Naive thymus-derived CD4-positive, alpha-beta T cell (primary cell): ENCODE data around the gene INO80. TPM values are rescaled to one million over a fixed set of nuclear protein-coding genes. Genes with fewer than 3 reads are reported as not detected.

Source experiments
- ATAC-seq: fragments of 150-1000 bp; cut with Tn5 transposase; 2 replicates; pipeline ENCODE4 v1.10.0; 2021; ENCODE audit warnings: mild to moderate bottlenecking, moderate library complexity
- CTCF ChIA-PET: fragments of 350-600 bp; sonication (Branson Sonifier 250); formaldehyde crosslinking; loops from one replicate; lab custom pipeline; 2021; ENCODE audit warnings: antibody characterized with exemption; lab: Charles Lee
- POLR2A ChIA-PET: fragments of 350-600 bp; sonication (Branson Sonifier 250); formaldehyde crosslinking; loops from one replicate; lab custom pipeline; 2021; ENCODE audit warnings: antibody characterized with exemption, inconsistent platforms; lab: Charles Lee
- DNase-seq, 9 donors: peaks; one replicate each; pipeline versions ENCODE4 v3.0.0 to v3.0.0-alpha.2; 2020 to 2022; ENCODE audit warnings: mixed read lengths in 1 of 9
- H3K27ac ChIP-seq: one replicate; pipeline ENCODE4 v1.7.0; 2013; ENCODE audit warnings: mild to moderate bottlenecking, low read depth, low read length, moderate library complexity
- H3K27me3 ChIP-seq, 2 donors: one replicate each; pipeline ENCODE4 v1.7.0; 2013; ENCODE audit warnings: low read length in 2 of 2, mild to moderate bottlenecking in 2 of 2, moderate library complexity in 2 of 2; ENCODE audit not compliant: control insufficient read depth in 2 of 2, insufficient read depth in 2 of 2
- H3K36me3 ChIP-seq, 3 experiments: 1 replicate in 2 of 3; 2 replicates in 1 of 3; pipeline ENCODE4 v1.7.0; 2013; ENCODE audit warnings: low read length in 3 of 3, mild to moderate bottlenecking in 3 of 3, moderate library complexity in 1 of 3; ENCODE audit not compliant: insufficient read depth in 3 of 3, control insufficient read depth in 2 of 3
- H3K4me1 ChIP-seq, 2 donors: one replicate each; pipeline ENCODE4 v1.7.0; 2013; ENCODE audit warnings: low read length in 2 of 2, mild to moderate bottlenecking in 2 of 2, moderate library complexity in 1 of 2; ENCODE audit not compliant: control insufficient read depth in 2 of 2, insufficient read depth in 2 of 2
- H3K4me3 ChIP-seq: 2 replicates; pipeline ENCODE4 v1.7.0; 2013; ENCODE audit warnings: mild to moderate bottlenecking, low read length
- H3K9me3 ChIP-seq, 3 experiments: 1 replicate in 2 of 3; 2 replicates in 1 of 3; pipeline ENCODE4 v1.7.0; 2013; ENCODE audit warnings: low read length in 3 of 3; ENCODE audit not compliant: control insufficient read depth in 2 of 3
- H3K27ac Mint-ChIP-seq, 9 donors: one replicate each; pipeline ENCODE4 v1.8.0; 2020 to 2022; ENCODE audit warnings: mixed read lengths in 9 of 9, mild to moderate bottlenecking in 8 of 9, moderate library complexity in 5 of 9, inconsistent platforms in 2 of 9
- H3K27me3 Mint-ChIP-seq, 5 donors: one replicate each; pipeline ENCODE4 v1.8.0; 2021 to 2022; ENCODE audit warnings: mixed read lengths in 5 of 5, mild to moderate bottlenecking in 1 of 5
- H3K36me3 Mint-ChIP-seq, 5 donors: one replicate each; pipeline ENCODE4 v1.8.0; 2020 to 2022; ENCODE audit warnings: mixed read lengths in 5 of 5, mild to moderate bottlenecking in 3 of 5, inconsistent platforms in 1 of 5
- H3K4me1 Mint-ChIP-seq, 7 donors: one replicate each; pipeline ENCODE4 v1.8.0; 2020 to 2022; ENCODE audit warnings: mixed read lengths in 7 of 7, mild to moderate bottlenecking in 3 of 7, inconsistent platforms in 1 of 7
- H3K4me3 Mint-ChIP-seq, 10 donors: one replicate each; pipeline ENCODE4 v1.8.0; 2020 to 2022; ENCODE audit warnings: mild to moderate bottlenecking in 10 of 10, mixed read lengths in 10 of 10, moderate library complexity in 6 of 10, inconsistent platforms in 2 of 10
- H3K9me3 Mint-ChIP-seq, 11 donors: one replicate each; pipeline ENCODE4 v1.8.0; 2020 to 2022; ENCODE audit warnings: mixed read lengths in 11 of 11, mild to moderate bottlenecking in 4 of 11, inconsistent platforms in 1 of 11, moderate library complexity in 1 of 11
- intact Hi-C, 2 donors: fragments of 100-400 bp; cut with micrococcal nuclease; formaldehyde crosslinking; loops; one replicate each; pipeline ENCODE4 v1.15.1; 2023
- polyA plus RNA-seq, 2 donors: library from polyadenylated mRNA; unstranded; fragments of 300-500 nt; fragmentation: Illumina TruSeq; gene quantifications; one replicate each; pipeline ENCODE4 v1.2.3, GENCODE V29; 2021
- total RNA-seq, 6 experiments: library from RNA in 5 of 6; stranded (reverse) in 5 of 6; gene quantifications; 1 replicate in 5 of 6; 2 replicates in 1 of 6; pipeline ENCODE4 v1.2.3 and lab custom pipeline; 2021 to 2026

Gene INO80
- total and polyA plus RNA-seq, 7 experiments from 2014 or later = 3.8 to 36.5 (median 30.7) TPM

GRCh38 chr15:40944510-40945296, 171.4 kb downstream of the INO80 start:
- Histone ChIP-seq H3K36me3 (no peaks in the 10 kb centered on the region), H3K27ac (no peak overlapping the region), H3K4me1 (peaks cover 12 to 27% of the 10 kb centered on the region in 2 donors), H3K27me3 (no peaks in the 10 kb centered on the region), H3K9me3 (no peaks in the 10 kb centered on the region), H3K4me3 (no peak overlapping the region)
- Mint-ChIP-seq H3K36me3 (no peaks in the 10 kb centered on the region), H3K9me3 (peaks cover 0 to 2% (median 0%) of the 10 kb centered on the region in 11 donors), H3K27ac (peak overlapping the region in 3 of 9 donors; percentile 11 to 78 (median 62)), H3K4me1 (peaks cover 17 to 44% (median 43%) of the 10 kb centered on the region in 7 donors), H3K27me3 (peaks cover 0 to under 1% (median 0%) of the 10 kb centered on the region in 5 donors), H3K4me3 (peak overlapping the region in 2 of 10 donors; percentile 53 to 79)
- ChIA-PET POLR2A (no interaction called here), CTCF (no interaction called here)
- intact Hi-C loops = no loop called here
- DNase-seq (no peak), ATAC-seq (no peak)

GRCh38 chr15:40943764-40944365, 172.2 kb downstream of the INO80 start:
- POLR2A ChIA-PET = interaction anchor here (3.0 to 4.5 kb wide), 2 partner anchors 9 to 20 kb away, joined by 23 to 34 read pairs; partner anchors contain the start of gene CHAC1

GRCh38 chr15:40942878-40943277, 173.2 kb downstream of the INO80 start:
- Mint-ChIP-seq H3K9me3 (peaks cover 0 to 2% (median 0%) of the 10 kb centered on the region in 11 donors), H3K27me3 (no peaks in the 10 kb centered on the region), H3K36me3 (no peaks in the 10 kb centered on the region), H3K4me1 (peaks cover 17 to 47% (median 44%) of the 10 kb centered on the region in 7 donors), H3K4me3 (peak overlapping the region; percentile 79 to 95 (median 88)), H3K27ac (peak overlapping the region; percentile 77 to 90 (median 86))
- intact Hi-C loops = loop anchor here (1.0 to 2.0 kb wide), 4 partner anchors 10 to 80 kb away; partner anchors contain the start of genes CHAC1 (in 2 of the 2) and DLL4 (in 1 of the 2)
- Histone ChIP-seq H3K27me3 (no peaks in the 10 kb centered on the region), H3K36me3 (no peaks in the 10 kb centered on the region), H3K27ac (peak overlapping the region; percentile 75), H3K4me1 (peaks cover 12 to 27% of the 10 kb centered on the region in 2 donors), H3K9me3 (no peaks in the 10 kb centered on the region), H3K4me3 (peak overlapping the region; percentile 82)
- POLR2A ChIA-PET = interaction anchor here (0.9 to 4.5 kb wide), 7 partner anchors 10 to 50 kb away, joined by 3 to 34 read pairs (median 6); partner anchors contain the start of gene CHAC1
- CTCF ChIA-PET = interaction anchor here (2.6 to 5.0 kb wide), 3 partner anchors 10 to 38 kb away, joined by 10 to 44 read pairs (median 21); partner anchors contain the start of genes CHAC1 and DLL4
- DNase-seq (no peak), ATAC-seq (no peak)

More at GRCh38 chr15:40943764-40944365, 172.2 kb downstream of the INO80 start:
- CTCF ChIA-PET = no interaction called here
- peaks cover 12 to 27% of the 10 kb centered on the region in 2 donors for H3K4me1 ChIP-seq
- H3K27me3 ChIP-seq = no peaks in the 10 kb centered on the region
- H3K27ac Mint-ChIP-seq = peak overlapping the region in 5 of 9 donors; percentile 57 to 89 (median 78)
- intact Hi-C loops = loop anchor here in 1 of 2 donors (2.0 kb wide), 1 partner anchor 79 kb away; no protein-coding TSS in a partner anchor
- no peaks in the 10 kb centered on the region for H3K36me3 Mint-ChIP-seq
- no peaks in the 10 kb centered on the region for H3K9me3 ChIP-seq
- no peaks in the 10 kb centered on the region for H3K36me3 ChIP-seq
- H3K4me3 ChIP-seq = no peak overlapping the region
- peaks cover 0 to 2% (median 0%) of the 10 kb centered on the region in 11 donors for H3K9me3 Mint-ChIP-seq
- no peak for ATAC-seq
- DNase-seq = no peak
- peak overlapping the region in 9 of 10 donors; percentile 13 to 95 (median 79) for H3K4me3 Mint-ChIP-seq
- peaks cover 17 to 47% (median 43%) of the 10 kb centered on the region in 7 donors for H3K4me1 Mint-ChIP-seq
- H3K27me3 Mint-ChIP-seq = no peaks in the 10 kb centered on the region
- no peak overlapping the region for H3K27ac ChIP-seq

- Histone ChIP-seq H3K4me3 (peak overlapping the region; percentile 82), H3K36me3 (no peaks in the 10 kb centered on the region), H3K4me1 (peaks cover 12 to 27% of the 10 kb centered on the region in 2 donors), H3K9me3 (no peaks in the 10 kb centered on the region), H3K27ac (peak overlapping the region; percentile 75), H3K27me3 (no peaks in the 10 kb centered on the region)
- ChIA-PET POLR2A (interaction anchor here (0.9 to 4.5 kb wide), 7 partner anchors 10 to 50 kb away, joined by 3 to 34 read pairs (median 6); partner anchors contain the start of gene CHAC1), CTCF (interaction anchor here (1.3 to 5.0 kb wide), 4 partner anchors 10 to 76 kb away, joined by 4 to 44 read pairs (median 16); partner anchors contain the start of genes CHAC1 and DLL4)
- Mint-ChIP-seq H3K4me1 (peaks cover 17 to 47% (median 44%) of the 10 kb centered on the region in 7 donors), H3K4me3 (peak overlapping the region; percentile 79 to 95 (median 88)), H3K36me3 (no peaks in the 10 kb centered on the region), H3K9me3 (peaks cover 0 to 2% (median 0%) of the 10 kb centered on the region in 11 donors), H3K27ac (peak overlapping the region; percentile 77 to 90 (median 86)), H3K27me3 (no peaks in the 10 kb centered on the region)
- intact Hi-C loops = loop anchor here (1.0 to 2.0 kb wide), 4 partner anchors 11 to 80 kb away; partner anchors contain the start of genes CHAC1 (in 2 of the 2) and DLL4 (in 1 of the 2)
- peak in 2 of 9 donors; percentile 26 to 34 for DNase-seq
- ATAC-seq = peak; percentile 8
Observed at GRCh38 chr15:40942337-40942854, 173.7 kb downstream of the INO80 start.

GRCh38 chr15:40941528-40942336, 174.3 kb downstream of the INO80 start:
- Histone ChIP-seq H3K9me3 (no peaks in the 10 kb centered on the region), H3K4me3 (peak overlapping the region; percentile 82), H3K36me3 (no peaks in the 10 kb centered on the region), H3K27me3 (no peaks in the 10 kb centered on the region), H3K4me1 (peaks cover 12 to 27% of the 10 kb centered on the region in 2 donors), H3K27ac (peak overlapping the region; percentile 75)
- ATAC-seq (peak; percentile 86), DNase-seq (peak; percentile 59 to 84 (median 70))
- no peaks in the 10 kb centered on the region for H3K36me3 Mint-ChIP-seq
- intact Hi-C loops = loop anchor here (1.0 to 2.0 kb wide), 4 partner anchors 12 to 81 kb away; partner anchors contain the start of genes CHAC1 (in 2 of the 2) and DLL4 (in 1 of the 2)
- H3K27me3 Mint-ChIP-seq = no peaks in the 10 kb centered on the region
- peak overlapping the region; percentile 79 to 95 (median 88) for H3K4me3 Mint-ChIP-seq
- H3K27ac Mint-ChIP-seq = peak overlapping the region; percentile 58 to 92 (median 89)
- H3K4me1 Mint-ChIP-seq = peaks cover 17 to 47% (median 44%) of the 10 kb centered on the region in 7 donors
- H3K9me3 Mint-ChIP-seq = peaks cover 0 to 2% (median 0%) of the 10 kb centered on the region in 11 donors
- ChIA-PET POLR2A (interaction anchor here (0.8 to 4.5 kb wide), 8 partner anchors 9 to 51 kb away, joined by 3 to 34 read pairs (median 5); partner anchors contain the start of gene CHAC1), CTCF (interaction anchor here (0.8 to 5.0 kb wide), 7 partner anchors 11 to 83 kb away, joined by 3 to 44 read pairs (median 4); partner anchors contain the start of genes CHAC1 and DLL4)
